Neural progenitor cell (in vitro differentiated cells): ENCODE data around the gene TRPM3. TPM values are rescaled to one million over a fixed set of nuclear protein-coding genes. Genes with fewer than 3 reads are reported as not detected.

ENCODE experiments used
- DNase-seq: peaks from one replicate; pipeline ENCODE4 v3.0.0-alpha.2; 2016; ENCODE audit warnings: low spot score
- H2AFZ ChIP-seq: fragments of 200-600 bp; sonication (generic); replicated peaks from 2 replicates; pipeline ENCODE4 v1.6.1; 2016; ENCODE audit warnings: antibody characterized with exemption
- H3F3A ChIP-seq: fragments of 200-600 bp; sonication (generic); 2 replicates; pipeline ENCODE4 v1.6.1; 2016; ENCODE audit warnings: antibody characterized with exemption, low read depth
- H3K27ac ChIP-seq: fragments of 200-600 bp; sonication (generic); 2 replicates; pipeline ENCODE4 v1.5.1; 2016; ENCODE audit warnings: mild to moderate bottlenecking
- H3K27me3 ChIP-seq: fragments of 200-600 bp; sonication (generic); 2 replicates; pipeline ENCODE4 v1.6.1; 2016; ENCODE audit warnings: mild to moderate bottlenecking, moderate library complexity
- H3K36me3 ChIP-seq: fragments of 200-600 bp; sonication (generic); 2 replicates; pipeline ENCODE4 v1.5.1; 2016
- H3K4me1 ChIP-seq: fragments of 200-600 bp; sonication (generic); 2 replicates; pipeline ENCODE4 v1.6.1; 2016; ENCODE audit warnings: mixed run types
- H3K4me2 ChIP-seq: fragments of 200-600 bp; sonication (generic); 2 replicates; pipeline ENCODE4 v1.6.1; 2016
- H3K4me3 ChIP-seq: fragments of 200-600 bp; sonication (generic); 2 replicates; pipeline ENCODE4 v1.5.1; 2016
- H3K79me2 ChIP-seq: fragments of 200-600 bp; sonication (generic); 2 replicates; pipeline ENCODE4 v1.6.1; 2016; ENCODE audit warnings: low read depth
- H3K9ac ChIP-seq: fragments of 200-600 bp; sonication (generic); 2 replicates; pipeline ENCODE4 v1.6.1; 2016
- H3K9me3 ChIP-seq: fragments of 200-600 bp; sonication (generic); 2 replicates; pipeline ENCODE4 v1.5.1; 2016; ENCODE audit warnings: low read depth
- H4K20me1 ChIP-seq: fragments of 200-600 bp; sonication (generic); 2 replicates; pipeline ENCODE4 v1.6.1; 2016; ENCODE audit warnings: low read depth
- H3K27ac Mint-ChIP-seq: 3 replicates; pipeline ENCODE4 v1.8.0; 2021; ENCODE audit warnings: mixed read lengths
- H3K27me3 Mint-ChIP-seq: 2 replicates; pipeline ENCODE4 v1.8.0; 2022; ENCODE audit warnings: low read depth, mild to moderate bottlenecking, inconsistent platforms, moderate library complexity, mixed read lengths; ENCODE audit not compliant: insufficient read depth
- H3K36me3 Mint-ChIP-seq: 3 replicates; pipeline ENCODE4 v1.8.0; 2021; ENCODE audit warnings: mixed read lengths
- H3K4me1 Mint-ChIP-seq: 3 replicates; pipeline ENCODE4 v1.8.0; 2021; ENCODE audit warnings: mixed read lengths
- H3K4me3 Mint-ChIP-seq: 3 replicates; pipeline ENCODE4 v1.8.0; 2021; ENCODE audit warnings: mild to moderate bottlenecking, moderate library complexity, mixed read lengths
- H3K9me3 Mint-ChIP-seq: 3 replicates; pipeline ENCODE4 v1.8.0; 2020; ENCODE audit warnings: mixed read lengths
- EZH2 ChIP-seq: fragments of 200-600 bp; sonication (generic); IDR thresholded peaks from 2 replicates; pipeline ENCODE4 v1.6.1; 2017; ENCODE audit warnings: antibody characterized with exemption, mild to moderate bottlenecking, moderate library complexity
- EZH2phosphoT487 ChIP-seq: fragments of 200-600 bp; sonication (generic); IDR thresholded peaks from 2 replicates; pipeline ENCODE4 v1.6.1; 2017; ENCODE audit warnings: antibody characterized with exemption
- total RNA-seq: library from RNA; depleted of rRNA; stranded (reverse); fragments of >200 nt; gene quantifications from 2 replicates; pipeline ENCODE4 v1.2.3, GENCODE V29; 2015; ENCODE audit warnings: low replicate concordance
- TF ChIP-seq, protein P1 (sequence below): fragments of 200-600 bp; sonication (generic); IDR thresholded peaks from 2 replicates; pipeline ENCODE4 v1.5.1; 2017; ENCODE audit warnings: antibody characterized with exemption, mild to moderate bottlenecking

Gene TRPM3
- total RNA-seq, 1 donor from 2014 or later, result 37.2 TPM

- H2AFZ ChIP-seq, result no peak overlapping the region
- no peak overlapping the region for H3K4me3 ChIP-seq
- H3K9me3 ChIP-seq, result no peaks in the 10 kb centered on the region
- Mint-ChIP-seq H3K36me3 (peaks cover 3% of the 10 kb centered on the region), H3K4me1 (peaks cover 48% of the 10 kb centered on the region), H3K9me3 (no peaks in the 10 kb centered on the region), H3K27ac (peak overlapping the region; percentile 9), H3K4me3 (no peak overlapping the region), H3K27me3 (no peaks in the 10 kb centered on the region)
- H3K9ac ChIP-seq, result no peak overlapping the region
- peaks cover 7% of the 10 kb centered on the region for H4K20me1 ChIP-seq
- TF ChIP-seq EZH2 (no peak), EZH2phosphoT487 (no peak)
- TF ChIP-seq, protein P1, sequence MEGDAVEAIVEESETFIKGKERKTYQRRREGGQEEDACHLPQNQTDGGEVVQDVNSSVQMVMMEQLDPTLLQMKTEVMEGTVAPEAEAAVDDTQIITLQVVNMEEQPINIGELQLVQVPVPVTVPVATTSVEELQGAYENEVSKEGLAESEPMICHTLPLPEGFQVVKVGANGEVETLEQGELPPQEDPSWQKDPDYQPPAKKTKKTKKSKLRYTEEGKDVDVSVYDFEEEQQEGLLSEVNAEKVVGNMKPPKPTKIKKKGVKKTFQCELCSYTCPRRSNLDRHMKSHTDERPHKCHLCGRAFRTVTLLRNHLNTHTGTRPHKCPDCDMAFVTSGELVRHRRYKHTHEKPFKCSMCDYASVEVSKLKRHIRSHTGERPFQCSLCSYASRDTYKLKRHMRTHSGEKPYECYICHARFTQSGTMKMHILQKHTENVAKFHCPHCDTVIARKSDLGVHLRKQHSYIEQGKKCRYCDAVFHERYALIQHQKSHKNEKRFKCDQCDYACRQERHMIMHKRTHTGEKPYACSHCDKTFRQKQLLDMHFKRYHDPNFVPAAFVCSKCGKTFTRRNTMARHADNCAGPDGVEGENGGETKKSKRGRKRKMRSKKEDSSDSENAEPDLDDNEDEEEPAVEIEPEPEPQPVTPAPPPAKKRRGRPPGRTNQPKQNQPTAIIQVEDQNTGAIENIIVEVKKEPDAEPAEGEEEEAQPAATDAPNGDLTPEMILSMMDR, result no peak
- no peak overlapping the region for H3K27ac ChIP-seq
- peaks cover 54% of the 10 kb centered on the region for H3K79me2 ChIP-seq
- H3K4me1 ChIP-seq, result peaks cover 73% of the 10 kb centered on the region
- H3K36me3 ChIP-seq, result no peaks in the 10 kb centered on the region
- no peaks in the 10 kb centered on the region for H3K27me3 ChIP-seq
- H3F3A ChIP-seq, result peaks cover 33% of the 10 kb centered on the region
- H3K4me2 ChIP-seq, result no peak overlapping the region
- no peak for DNase-seq
These were observed 169.4 kb downstream of the TRPM3 start for GRCh38 chr9:70951749-70952727.

DNA sequence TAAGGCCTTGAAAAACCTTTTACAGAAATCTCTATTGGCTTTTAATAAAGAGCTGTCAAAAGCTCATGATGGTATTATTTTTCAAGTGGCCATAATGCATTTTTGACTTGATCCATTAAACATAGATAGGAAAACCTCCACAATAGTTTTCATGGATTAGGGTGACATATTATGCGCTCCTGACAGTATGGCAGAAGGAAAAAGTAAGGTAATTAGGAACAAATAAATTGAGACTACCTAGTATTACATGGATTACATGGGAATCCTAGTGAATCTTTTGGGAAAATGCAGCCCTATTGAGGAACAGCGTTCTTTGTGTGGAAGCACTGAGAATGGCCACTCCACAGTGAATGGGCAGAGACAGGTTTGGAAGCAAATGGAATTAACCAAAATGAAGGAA, 171.2 kb downstream of the TRPM3 start:
- H3K27me3 Mint-ChIP-seq, result no peaks in the 10 kb centered on the region

GRCh38 chr9:70949239-70949638, 172.2 kb downstream of the TRPM3 start:
- H3K36me3 Mint-ChIP-seq, result peaks cover 3% of the 10 kb centered on the region
- Histone ChIP-seq H3K79me2 (peaks cover 36% of the 10 kb centered on the region), H3K4me2 (no peak overlapping the region), H4K20me1 (no peaks in the 10 kb centered on the region), H3K9me3 (no peaks in the 10 kb centered on the region), H3K4me1 (peaks cover 64% of the 10 kb centered on the region), H3F3A (peaks cover 16% of the 10 kb centered on the region), H3K36me3 (no peaks in the 10 kb centered on the region), H3K27me3 (no peaks in the 10 kb centered on the region), H2AFZ (no peak overlapping the region), H3K4me3 (no peak overlapping the region), H3K27ac (no peak overlapping the region), H3K9ac (no peak overlapping the region)
- TF ChIP-seq EZH2phosphoT487 (no peak), EZH2 (no peak)
- TF ChIP-seq, protein P1, result no peak
- H3K4me1 Mint-ChIP-seq, result peaks cover 32% of the 10 kb centered on the region
- H3K27ac Mint-ChIP-seq, result no peak overlapping the region
- DNase-seq, result no peak
- no peaks in the 10 kb centered on the region for H3K9me3 Mint-ChIP-seq
- H3K27me3 Mint-ChIP-seq, result no peaks in the 10 kb centered on the region
- no peak overlapping the region for H3K4me3 Mint-ChIP-seq

More for the DNA sequence above, 171.2 kb downstream of the TRPM3 start:
- no peaks in the 10 kb centered on the region for H3K9me3 Mint-ChIP-seq
- Histone ChIP-seq H3K27ac (peak overlapping the region; percentile 82), H3K9me3 (no peaks in the 10 kb centered on the region), H3K4me2 (peak overlapping the region; percentile 66), H3F3A (peaks cover 20% of the 10 kb centered on the region), H3K27me3 (no peaks in the 10 kb centered on the region), H3K36me3 (no peaks in the 10 kb centered on the region), H2AFZ (no peak overlapping the region), H3K9ac (no peak overlapping the region), H4K20me1 (peaks cover under 1% of the 10 kb centered on the region), H3K4me1 (peaks cover 68% of the 10 kb centered on the region), H3K79me2 (peaks cover 36% of the 10 kb centered on the region), H3K4me3 (no peak overlapping the region)
- H3K36me3 Mint-ChIP-seq, result peaks cover 3% of the 10 kb centered on the region
- no peak overlapping the region for H3K27ac Mint-ChIP-seq
- DNase-seq, result peak; percentile 65
- H3K4me1 Mint-ChIP-seq, result peaks cover 40% of the 10 kb centered on the region
- no peak overlapping the region for H3K4me3 Mint-ChIP-seq
- TF ChIP-seq, protein P1, result no peak
- TF ChIP-seq EZH2, result no peak
- no peak for TF ChIP-seq EZH2phosphoT487
